Measurements from ENCODE around the gene FOXO1.

FOXO1 gene

GRCh38 chr13:40612041-40612440, 54.4 kb downstream of the FOXO1 start:
- Histone ChIP-seq H3K4me2 (no peak overlapping the region), H3K27me3 (no peaks in the 10 kb centered on the region), H4K20me1 (peaks cover 98% of the 10 kb centered on the region), H3K27ac (no peak overlapping the region; the same call in 1 of the 2 replicates), H3K9me3 (peaks cover 18% of the 10 kb centered on the region), H3K9ac (no peak overlapping the region), H3K4me3 (no peak overlapping the region), H3K4me1 (peaks cover 55% of the 10 kb centered on the region), H3K36me3 (peaks cover 49% of the 10 kb centered on the region)
- TF ChIP-seq Cebpa-rat (IDR thresholded peaks at IDR 0.05) = no peak

GRCh38 chr13:40611635-40612034, 54.8 kb downstream of the FOXO1 start:
- Histone ChIP-seq H3K9ac (no peak overlapping the region), H3K27me3 (no peaks in the 10 kb centered on the region), H3K4me2 (no peak overlapping the region), H3K4me1 (peaks cover 57% of the 10 kb centered on the region), H3K4me3 (no peak overlapping the region), H3K9me3 (peaks cover 18% of the 10 kb centered on the region), H4K20me1 (peaks cover 98% of the 10 kb centered on the region), H3K36me3 (peaks cover 49% of the 10 kb centered on the region), H3K27ac (no peak overlapping the region; the same call in 1 of the 2 replicates)
- no peak for TF ChIP-seq Cebpa-rat (IDR thresholded peaks at IDR 0.05)

- peaks cover 51% of the 10 kb centered on the region for H3K4me1 ChIP-seq
These were observed 55.4 kb downstream of the FOXO1 start for GRCh38 chr13:40611004-40611403.

GRCh38 chr13:40609972-40610726, 56.3 kb downstream of the FOXO1 start:
- Histone ChIP-seq H3K4me2 (no peak overlapping the region), H3K4me1 (peaks cover 46% of the 10 kb centered on the region), H3K27me3 (no peaks in the 10 kb centered on the region), H3K4me3 (no peak overlapping the region), H3K9me3 (peaks cover 18% of the 10 kb centered on the region), H3K27ac (no peak overlapping the region), H3K9ac (no peak overlapping the region), H3K36me3 (peaks cover 40% of the 10 kb centered on the region), H4K20me1 (peaks cover 98% of the 10 kb centered on the region)
- no peak for TF ChIP-seq Cebpa-rat (IDR thresholded peaks at IDR 0.05)

More at GRCh38 chr13:40611004-40611403, 55.4 kb downstream of the FOXO1 start:
- Histone ChIP-seq H3K4me2 (no peak overlapping the region), H3K9ac (no peak overlapping the region), H3K36me3 (peaks cover 45% of the 10 kb centered on the region), H3K27ac (no peak overlapping the region), H3K27me3 (no peaks in the 10 kb centered on the region), H3K9me3 (peaks cover 18% of the 10 kb centered on the region), H3K4me3 (no peak overlapping the region), H4K20me1 (peaks cover 98% of the 10 kb centered on the region)
- no peak for TF ChIP-seq Cebpa-rat (IDR thresholded peaks at IDR 0.05)

GRCh38 chr13:40608308-40608707, 58.1 kb downstream of the FOXO1 start:
- no peaks in the 10 kb centered on the region for H3K27me3 ChIP-seq
- no peak for TF ChIP-seq Cebpa-rat (IDR thresholded peaks at IDR 0.05)
- peaks cover 18% of the 10 kb centered on the region for H3K9me3 ChIP-seq
- peaks cover 32% of the 10 kb centered on the region for H3K36me3 ChIP-seq
- no peak overlapping the region for H3K27ac ChIP-seq
- no peak overlapping the region for H3K4me2 ChIP-seq
- H3K4me3 ChIP-seq = no peak overlapping the region
- H3K9ac ChIP-seq = no peak overlapping the region
- peaks cover 27% of the 10 kb centered on the region for H3K4me1 ChIP-seq
- peaks cover 98% of the 10 kb centered on the region for H4K20me1 ChIP-seq

GRCh38 chr13:40605573-40605972, 60.9 kb downstream of the FOXO1 start:
- H3K9me3 ChIP-seq = peaks cover 24% of the 10 kb centered on the region
- H3K27ac ChIP-seq = no peak overlapping the region
- peaks cover 26% of the 10 kb centered on the region for H3K36me3 ChIP-seq
- H3K4me3 ChIP-seq = no peak overlapping the region
- peaks cover 92% of the 10 kb centered on the region for H4K20me1 ChIP-seq
- TF ChIP-seq Cebpa-rat (IDR thresholded peaks at IDR 0.05) = no peak
- H3K4me1 ChIP-seq = 0 out of 2 replicates have a peak, but pooled peaks cover 7% of the 10 kb centered on the region
- no peak overlapping the region for H3K4me2 ChIP-seq
- H3K27me3 ChIP-seq = no peaks in the 10 kb centered on the region
- H3K9ac ChIP-seq = no peak overlapping the region

GRCh38 chr13:40604135-40604534, 62.3 kb downstream of the FOXO1 start:
- H3K9me3 ChIP-seq = peaks cover 30% of the 10 kb centered on the region
- no peak overlapping the region for H3K4me2 ChIP-seq
- peaks cover 27% of the 10 kb centered on the region for H3K36me3 ChIP-seq
- TF ChIP-seq Cebpa-rat (IDR thresholded peaks at IDR 0.05) = no peak
- peaks cover 92% of the 10 kb centered on the region for H4K20me1 ChIP-seq
- H3K4me3 ChIP-seq = no peak overlapping the region
- no peaks in the 10 kb centered on the region for H3K27me3 ChIP-seq
- no peak overlapping the region for H3K27ac ChIP-seq
- 0 out of 2 replicates have a peak, but pooled peaks cover 7% of the 10 kb centered on the region for H3K4me1 ChIP-seq
- no peak overlapping the region for H3K9ac ChIP-seq

- no peaks in the 10 kb centered on the region for H3K27me3 ChIP-seq
- peaks cover 31% of the 10 kb centered on the region for H3K36me3 ChIP-seq
- H3K9ac ChIP-seq = no peak overlapping the region
- H3K27ac ChIP-seq = no peak overlapping the region
- peaks cover 43% of the 10 kb centered on the region for H3K9me3 ChIP-seq
- H4K20me1 ChIP-seq = peaks cover 88% of the 10 kb centered on the region
- H3K4me1 ChIP-seq = peaks cover 22% of the 10 kb centered on the region
- no peak overlapping the region for H3K4me3 ChIP-seq
- H3K4me2 ChIP-seq = no peak overlapping the region
- TF ChIP-seq Cebpa-rat (IDR thresholded peaks at IDR 0.05) = no peak
These were observed 66.2 kb downstream of the FOXO1 start for GRCh38 chr13:40600149-40600751.

GRCh38 chr13:40599747-40600146, 66.7 kb downstream of the FOXO1 start:
- H3K9me3 ChIP-seq = peaks cover 46% of the 10 kb centered on the region
- no peak overlapping the region for H3K9ac ChIP-seq
- no peak for TF ChIP-seq Cebpa-rat (IDR thresholded peaks at IDR 0.05)
- no peak overlapping the region for H3K27ac ChIP-seq
- H3K4me1 ChIP-seq = peaks cover 26% of the 10 kb centered on the region
- H3K4me2 ChIP-seq = no peak overlapping the region
- H3K36me3 ChIP-seq = peaks cover 31% of the 10 kb centered on the region
- no peaks in the 10 kb centered on the region for H3K27me3 ChIP-seq
- H3K4me3 ChIP-seq = no peak overlapping the region
- H4K20me1 ChIP-seq = peaks cover 88% of the 10 kb centered on the region

- no peak for TF ChIP-seq Cebpa-rat (IDR thresholded peaks at IDR 0.05)
- Histone ChIP-seq H3K4me1 (peaks cover 33% of the 10 kb centered on the region), H3K4me3 (no peak overlapping the region), H3K36me3 (peaks cover 31% of the 10 kb centered on the region), H3K9ac (no peak overlapping the region), H3K9me3 (peaks cover 50% of the 10 kb centered on the region), H3K27ac (no peak overlapping the region), H3K27me3 (no peaks in the 10 kb centered on the region), H4K20me1 (peaks cover 88% of the 10 kb centered on the region), H3K4me2 (no peak overlapping the region)
These were observed 67.3 kb downstream of the FOXO1 start for GRCh38 chr13:40599124-40599523.

All from BLaER1 (cell line).